A204.1 (cell line): Measurements from ENCODE around the gene CCK.
"Not testable (repeated sequence)": the region's sequence is repeated elsewhere in the genome, so short reads cannot be mapped to it uniquely, and the experiment has no call there.

ENCODE experiments used
- FAIRE-seq: peaks from 2 replicates; lab custom pipeline; 2012; peaks lifted over from hg19 to GRCh38; lab: Jason Lieb, UNC

The CCK gene, protein sequence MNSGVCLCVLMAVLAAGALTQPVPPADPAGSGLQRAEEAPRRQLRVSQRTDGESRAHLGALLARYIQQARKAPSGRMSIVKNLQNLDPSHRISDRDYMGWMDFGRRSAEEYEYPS

DNA sequence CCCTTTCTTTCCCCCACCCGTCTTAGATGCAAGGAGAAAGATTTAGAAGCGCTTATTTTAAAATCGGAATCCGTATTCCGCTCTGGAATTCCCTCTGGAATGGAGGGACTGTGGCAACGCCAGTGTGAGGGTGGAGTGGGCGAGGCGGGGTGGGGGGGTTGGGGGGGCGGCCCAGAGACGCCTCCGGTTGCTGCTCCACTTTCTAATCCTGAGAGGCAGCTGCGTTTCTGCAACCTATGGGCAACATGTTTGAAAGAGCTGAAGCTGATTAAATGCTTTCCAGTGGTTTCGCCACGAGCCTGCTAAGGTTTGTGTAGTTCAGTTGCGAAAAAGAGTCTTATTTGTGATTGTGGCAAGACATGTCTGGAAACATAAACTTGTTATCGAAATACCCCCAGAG lies at the start of gene CCK:
Gene CCK, minus strand, starts transcription at position 101 of the 400 bp plus-strand sequence. CDS start 2,555 bp downstream, outside the sequence.
- no peak for FAIRE-seq

DNA sequence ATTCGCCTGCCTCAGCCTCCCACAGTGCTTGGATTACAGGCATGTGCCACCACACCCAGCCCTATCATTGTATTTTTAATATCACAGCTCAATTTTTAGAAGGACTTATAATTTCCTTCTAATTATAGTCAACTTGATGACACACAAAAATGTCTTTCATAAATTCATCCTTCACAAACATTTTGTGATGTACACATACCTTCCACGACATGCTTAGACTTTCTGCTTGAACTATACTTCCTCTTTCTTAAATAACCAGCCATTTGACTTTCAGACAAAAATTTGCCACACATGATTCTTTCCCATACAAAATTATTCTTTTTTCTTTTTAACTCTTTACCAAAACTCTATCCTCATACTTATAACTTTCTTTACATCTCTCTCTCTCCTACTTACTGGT lies 48.4 kb upstream of the CCK start:
- FAIRE-seq: no peak

DNA sequence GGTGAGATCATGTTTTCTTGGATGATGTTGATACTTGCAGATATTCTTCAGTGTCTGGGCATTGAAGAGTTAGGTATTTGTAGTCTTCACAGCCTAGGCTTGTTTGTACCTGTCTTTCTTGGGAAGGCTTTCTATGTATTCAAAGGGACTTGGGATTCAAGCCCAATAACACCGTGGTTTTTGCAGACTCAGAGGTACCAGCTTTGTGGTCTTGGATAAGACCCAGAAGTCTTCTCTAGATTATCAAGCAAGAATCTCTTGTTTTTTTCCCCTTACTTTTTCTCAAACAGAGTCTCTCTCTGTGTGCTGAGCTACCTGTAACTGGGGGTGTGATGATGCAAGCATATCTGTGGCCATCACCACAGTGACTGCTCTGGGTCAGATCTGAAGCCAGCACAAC lies 42.7 kb upstream of the CCK start:
- FAIRE-seq: no peak

DNA sequence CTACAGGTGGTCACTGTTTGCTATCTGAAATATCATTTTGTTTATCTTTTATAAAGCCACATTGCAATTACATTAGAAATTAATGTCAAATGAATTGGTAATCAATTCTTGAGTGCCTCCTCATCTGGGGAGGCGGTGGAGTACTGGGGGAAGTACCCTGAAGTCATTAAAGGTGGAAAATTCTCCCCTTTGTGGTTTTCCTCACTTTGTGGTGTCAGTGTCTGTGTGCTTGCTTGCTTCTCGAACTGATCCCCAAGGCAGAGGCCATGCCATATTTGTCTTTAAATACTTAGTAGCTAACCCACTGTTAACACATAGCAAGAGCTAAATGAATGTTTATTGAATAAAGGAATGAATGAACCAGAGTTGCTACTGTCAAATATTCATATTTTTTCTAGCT lies 40.5 kb upstream of the CCK start:
- no peak for FAIRE-seq

DNA sequence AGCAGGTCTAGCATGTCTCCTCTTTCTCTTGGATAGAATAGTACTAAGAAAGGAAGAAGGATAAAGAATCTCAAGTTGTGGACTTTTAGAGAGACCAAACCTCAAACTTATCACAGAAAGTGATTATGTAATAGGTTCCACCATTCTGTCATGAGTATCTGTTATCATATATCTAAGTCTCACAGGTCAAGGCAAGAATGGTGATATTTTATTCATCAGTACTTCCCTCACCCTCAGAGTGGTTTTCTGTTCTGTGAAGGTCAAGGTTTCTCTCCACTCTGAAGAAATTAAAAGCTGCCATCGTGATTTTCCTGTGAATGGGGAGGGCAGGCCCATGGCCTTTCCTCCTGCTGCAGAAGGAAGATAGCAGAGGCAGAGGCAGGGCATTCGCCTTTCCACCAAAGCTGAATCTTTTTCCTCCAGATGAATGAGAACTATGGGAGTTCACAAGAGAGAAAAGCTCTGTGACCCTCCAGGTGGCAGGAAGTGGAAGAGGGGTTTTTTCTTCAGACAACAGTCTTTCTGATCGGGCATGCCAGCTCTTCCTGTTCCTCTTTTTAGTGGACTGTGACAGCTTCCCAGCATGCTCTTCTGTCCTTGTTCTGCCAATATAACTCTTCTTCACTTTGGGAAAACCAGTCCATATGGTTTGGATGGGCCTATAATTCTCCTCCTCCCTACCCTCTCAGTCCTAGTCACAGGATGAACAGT lies 37.1 kb upstream of the CCK start:
- FAIRE-seq: no peak

DNA sequence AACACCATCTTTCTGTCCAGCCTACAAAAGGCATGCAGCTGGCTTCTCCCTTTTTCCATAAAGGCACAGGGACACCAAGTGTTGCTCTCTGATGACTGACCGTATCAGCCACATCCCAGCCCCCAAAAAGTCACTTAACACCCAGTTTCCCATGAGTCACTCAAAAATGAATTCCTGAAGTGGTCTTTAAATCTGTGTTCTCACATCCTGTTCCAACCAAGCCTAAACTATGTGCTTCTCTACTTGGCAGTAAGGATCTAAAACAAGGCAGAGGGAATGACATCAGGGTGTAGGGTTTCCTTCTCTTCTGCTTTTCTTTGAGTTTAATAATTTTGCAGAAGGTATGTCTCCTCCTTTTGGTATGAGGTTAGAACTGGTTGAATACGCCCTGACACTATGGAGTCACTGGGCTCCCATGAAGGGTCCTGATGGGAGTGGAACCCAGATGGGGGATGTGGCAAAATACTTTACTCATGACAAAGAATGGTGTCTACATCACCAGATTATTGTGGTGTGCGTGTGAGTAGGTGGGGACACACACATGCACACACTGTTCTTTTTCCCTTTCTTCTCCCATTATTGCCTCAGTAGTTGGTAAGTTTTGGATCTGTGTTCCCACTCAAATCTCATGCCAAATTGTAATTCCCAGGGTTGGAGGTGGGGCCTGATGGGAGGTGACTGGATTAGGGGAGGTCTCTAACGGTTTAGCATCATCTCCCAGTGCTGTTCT lies 35.6 kb upstream of the CCK start:
- no peak for FAIRE-seq

DNA sequence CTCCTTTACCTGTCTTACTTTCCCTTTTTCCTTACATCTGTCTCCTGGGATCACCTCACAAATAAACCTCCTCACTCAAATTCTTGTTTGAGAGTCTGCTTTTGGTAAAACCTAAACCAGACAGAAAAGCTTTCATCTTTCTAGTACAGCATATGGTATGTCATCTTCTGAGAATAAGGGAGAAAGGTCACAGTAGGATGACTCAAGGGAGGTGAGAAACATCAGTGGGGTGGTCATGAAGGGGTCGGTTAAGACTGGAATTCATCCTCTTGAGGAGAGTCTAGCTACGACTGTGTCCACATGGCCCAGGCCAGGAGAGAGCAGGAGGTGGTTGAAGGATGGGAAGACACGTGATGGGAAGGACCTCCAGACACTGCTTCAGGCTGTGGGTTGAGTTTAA lies 34.8 kb upstream of the CCK start:
- FAIRE-seq: no peak

DNA sequence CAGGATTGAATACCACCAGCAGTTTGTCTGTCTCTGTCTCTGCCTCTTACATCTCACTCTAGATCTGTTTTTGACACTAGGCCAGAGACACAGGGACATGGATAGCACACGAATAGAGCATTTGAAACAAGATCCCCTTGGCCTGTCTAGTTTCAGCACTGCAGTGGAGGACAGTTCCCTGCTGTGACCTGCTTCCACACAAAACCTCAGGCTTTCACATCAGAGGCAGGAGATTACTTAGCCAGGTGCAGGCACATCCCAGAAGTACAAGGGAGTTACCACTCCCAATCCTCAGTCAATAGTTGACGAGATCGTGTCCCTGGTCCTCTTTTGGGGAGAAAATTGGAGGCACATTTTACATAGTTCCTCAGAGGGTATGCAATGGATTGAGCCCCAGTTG lies 34.0 kb upstream of the CCK start:
- FAIRE-seq: no peak

DNA sequence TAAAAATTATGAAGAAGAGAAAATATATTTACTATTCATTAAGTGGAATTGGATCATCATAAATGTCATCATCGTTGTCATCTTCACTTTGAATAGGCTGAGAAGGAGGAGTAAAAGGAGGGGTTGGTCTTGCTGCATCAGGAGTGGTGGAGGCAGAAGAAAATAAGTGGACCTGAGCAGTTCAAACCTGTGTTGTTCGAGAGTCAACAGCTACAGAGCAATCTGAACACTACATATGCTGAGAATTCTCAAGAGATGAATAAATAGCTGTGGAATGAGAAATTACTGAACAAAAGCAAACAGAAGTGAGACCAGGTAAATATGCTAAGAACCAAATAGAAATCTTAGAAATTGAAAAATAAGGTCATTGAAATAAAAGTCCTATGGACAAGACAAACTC lies 32.3 kb upstream of the CCK start:
- no peak for FAIRE-seq

DNA sequence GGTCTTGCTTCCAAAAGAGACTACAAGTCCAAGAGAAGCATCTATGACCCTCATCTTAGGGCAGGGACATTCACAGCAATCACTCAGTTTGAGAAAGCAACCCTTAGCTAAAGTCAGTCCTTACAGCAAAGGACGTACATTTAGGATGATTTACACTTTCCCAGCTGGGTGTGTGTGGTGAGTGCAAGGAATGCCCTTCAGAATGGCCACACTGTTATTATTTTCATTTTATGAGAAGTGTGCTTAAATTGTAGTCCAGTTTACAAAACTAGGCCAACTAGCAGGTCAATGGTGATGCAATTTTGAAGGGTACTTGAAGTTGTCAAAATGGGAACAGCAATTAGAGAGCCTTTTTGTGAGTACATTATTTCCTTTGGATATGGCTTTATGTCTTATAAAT lies 26.0 kb upstream of the CCK start:
- no peak for FAIRE-seq

DNA sequence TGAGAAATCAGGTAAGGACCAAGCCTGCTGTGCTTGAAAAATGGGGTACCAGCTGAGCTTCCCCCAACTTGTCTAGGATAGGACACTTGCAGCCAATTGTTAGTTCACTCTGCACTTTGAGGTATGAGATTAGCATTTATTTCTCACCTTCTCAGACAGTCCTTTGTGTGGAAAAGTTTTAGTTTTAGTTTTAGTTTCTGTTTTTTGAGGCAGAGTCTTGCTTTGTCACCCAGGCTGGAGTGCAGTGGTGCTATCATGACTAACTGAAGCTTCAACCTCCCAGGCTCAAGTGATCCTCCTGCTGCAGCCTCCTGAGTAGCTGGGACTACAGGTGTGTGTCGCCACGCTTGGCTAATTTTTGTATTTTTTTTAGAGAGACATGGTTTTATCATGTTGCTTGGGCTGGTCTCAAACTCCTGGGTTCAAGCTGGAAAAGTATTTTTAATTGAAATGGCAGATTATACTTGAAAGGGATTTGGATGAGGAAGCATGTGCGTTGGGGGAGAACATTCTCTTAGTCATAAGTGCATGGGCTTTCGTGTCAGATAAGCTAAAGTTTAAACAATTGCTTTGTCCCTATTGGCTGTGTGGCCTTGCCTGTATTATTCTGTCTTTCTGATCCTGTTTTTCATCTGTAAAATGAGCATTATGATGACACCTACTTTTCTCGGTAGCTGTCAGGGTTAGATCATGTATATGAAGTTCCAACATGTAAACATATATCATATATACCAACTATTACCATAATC lies 25.2 kb upstream of the CCK start:
- no peak for FAIRE-seq

DNA sequence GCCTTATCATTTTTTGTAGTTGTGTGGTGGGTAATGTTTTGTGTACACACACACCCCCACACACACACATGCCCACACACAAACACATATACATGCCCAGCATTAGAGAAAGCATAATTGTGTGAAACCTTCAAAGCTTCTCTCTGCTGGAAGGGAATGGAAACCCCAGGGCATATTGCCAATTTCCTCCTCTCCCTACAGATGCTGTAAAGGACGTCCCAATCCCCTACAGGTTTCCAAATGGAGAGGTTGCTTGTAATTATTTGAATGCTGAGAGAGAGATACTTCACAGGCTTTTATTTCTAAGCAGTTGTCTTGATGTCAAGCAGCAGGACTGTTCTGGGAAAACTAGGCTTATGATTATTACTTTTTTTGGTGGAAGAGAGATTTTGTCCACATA lies 23.0 kb upstream of the CCK start:
- no peak for FAIRE-seq

DNA sequence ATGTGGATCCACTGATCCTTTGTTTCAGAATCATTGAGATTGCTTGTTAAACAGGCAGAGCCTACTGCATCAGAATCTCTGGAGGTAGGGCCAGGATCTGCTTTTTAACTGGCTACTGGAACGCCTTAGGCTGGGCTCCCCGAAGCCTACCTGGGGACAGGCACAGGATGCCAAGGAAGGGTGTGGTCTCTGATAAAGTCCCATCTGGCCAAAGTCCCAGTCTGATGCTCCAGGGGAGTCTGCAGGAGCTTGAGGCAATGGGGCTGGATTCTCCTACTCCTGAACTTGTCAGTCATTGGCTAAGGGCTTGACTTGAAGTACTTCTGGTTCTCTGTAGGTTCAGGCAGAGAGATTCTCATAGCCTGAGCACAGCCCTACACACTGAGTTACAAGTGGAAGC lies 22.4 kb upstream of the CCK start:
- FAIRE-seq: no peak

DNA sequence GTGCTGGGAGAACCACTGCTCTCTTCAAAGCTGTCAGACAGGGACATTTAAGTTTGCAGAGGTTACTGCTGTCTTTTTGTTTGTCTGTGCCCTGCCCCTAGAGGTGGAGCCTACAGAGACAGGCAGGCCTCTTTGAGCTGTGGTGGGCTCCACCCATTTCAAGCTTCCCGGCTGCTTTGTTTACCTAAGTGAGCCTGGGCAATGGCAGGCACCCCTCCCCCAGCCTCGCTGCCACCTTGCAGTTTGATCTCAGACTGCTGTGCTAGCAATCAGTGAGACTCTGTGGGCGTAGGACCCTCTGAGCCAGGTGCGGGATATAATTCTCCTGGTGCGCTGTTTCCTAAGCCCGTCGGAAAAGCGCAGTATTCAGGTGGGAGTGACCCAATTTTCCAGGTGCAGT lies 21.4 kb upstream of the CCK start:
- FAIRE-seq: not testable (repeated sequence)

DNA sequence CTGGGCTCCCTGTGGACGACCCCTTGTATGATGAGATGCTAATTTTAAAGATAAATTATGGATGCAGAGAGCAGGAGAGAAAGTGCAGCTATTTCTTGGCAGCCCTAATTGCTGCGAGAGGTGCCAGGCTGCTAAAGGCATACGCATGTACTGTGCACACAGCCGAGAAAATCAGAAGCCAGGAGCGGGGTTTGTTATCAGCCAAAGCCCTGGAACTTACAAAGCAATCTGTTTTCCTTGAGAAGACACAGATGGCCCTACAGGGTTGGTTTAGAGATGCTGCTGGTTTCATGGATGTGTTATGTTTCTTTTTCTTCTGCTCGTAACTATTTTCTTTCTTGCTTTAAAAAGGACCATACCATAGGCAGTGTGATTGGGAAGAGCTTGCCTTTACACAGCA lies 11.7 kb upstream of the CCK start:
- no peak for FAIRE-seq

DNA sequence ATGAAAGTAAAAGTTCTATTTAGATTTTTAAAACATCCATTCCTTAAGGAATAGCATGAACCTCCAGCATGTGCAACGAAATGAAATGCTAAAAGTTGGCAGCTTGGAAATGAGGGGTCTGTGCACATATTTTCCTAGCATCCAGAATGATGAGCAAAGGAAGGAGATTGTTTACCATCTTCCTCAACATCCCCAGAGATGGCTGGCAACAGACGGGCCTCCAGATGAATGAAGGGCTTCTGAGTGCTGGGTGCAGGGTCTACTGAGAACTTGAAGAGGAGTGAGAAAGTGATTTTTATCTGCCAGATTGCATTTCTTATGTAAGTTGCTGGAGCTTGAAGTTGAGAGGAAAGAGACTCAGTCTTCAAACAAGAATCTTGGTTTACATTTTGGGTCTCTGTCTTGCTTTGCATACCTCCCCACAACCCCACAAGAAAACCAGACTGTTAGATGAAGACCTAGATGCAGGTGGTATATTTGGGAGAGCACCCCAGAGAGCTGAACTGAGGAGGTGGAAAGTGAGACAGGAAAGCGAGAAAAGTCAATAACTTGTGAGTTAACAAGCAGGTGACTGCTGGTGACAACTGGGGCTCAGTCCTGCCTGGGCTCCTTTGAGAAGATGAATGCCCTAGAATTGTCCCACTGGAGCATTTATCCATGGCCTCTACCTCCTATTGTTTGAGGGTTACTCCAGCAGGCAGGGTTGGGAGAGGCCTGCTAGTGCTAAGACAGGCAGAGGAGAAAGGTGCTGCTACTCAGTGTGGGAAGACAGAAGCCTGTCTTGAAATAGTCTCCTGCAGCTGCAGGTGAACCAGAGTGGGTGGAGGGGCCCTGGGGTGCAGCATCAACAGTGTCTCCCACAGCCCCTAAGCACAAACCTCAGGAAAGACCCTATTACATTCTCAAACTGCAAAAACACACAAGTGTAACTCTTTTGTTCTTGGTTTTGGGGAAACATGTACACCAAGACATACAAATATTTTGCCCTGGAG lies 10.5 kb upstream of the CCK start:
- FAIRE-seq: no peak

DNA sequence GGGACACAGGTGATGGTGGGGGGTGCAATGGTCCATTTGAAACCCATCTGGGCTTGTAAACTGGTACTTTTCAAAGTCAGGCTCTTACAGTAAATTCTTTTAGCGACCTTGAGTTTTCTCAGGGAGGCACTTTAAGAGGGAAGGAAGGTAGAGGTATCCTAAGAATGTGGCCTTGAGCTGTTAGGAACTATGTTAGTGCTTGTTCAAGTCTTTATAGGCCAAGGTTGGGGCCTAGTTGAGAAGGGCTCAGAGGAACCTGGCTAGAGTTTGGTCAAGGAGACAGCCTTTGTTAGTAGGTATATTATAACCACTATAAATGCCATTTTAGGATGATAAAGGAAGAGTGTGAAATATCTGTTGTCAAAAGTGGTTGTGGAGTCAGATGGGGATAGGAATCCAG lies 9.2 kb upstream of the CCK start:
- no peak for FAIRE-seq

DNA sequence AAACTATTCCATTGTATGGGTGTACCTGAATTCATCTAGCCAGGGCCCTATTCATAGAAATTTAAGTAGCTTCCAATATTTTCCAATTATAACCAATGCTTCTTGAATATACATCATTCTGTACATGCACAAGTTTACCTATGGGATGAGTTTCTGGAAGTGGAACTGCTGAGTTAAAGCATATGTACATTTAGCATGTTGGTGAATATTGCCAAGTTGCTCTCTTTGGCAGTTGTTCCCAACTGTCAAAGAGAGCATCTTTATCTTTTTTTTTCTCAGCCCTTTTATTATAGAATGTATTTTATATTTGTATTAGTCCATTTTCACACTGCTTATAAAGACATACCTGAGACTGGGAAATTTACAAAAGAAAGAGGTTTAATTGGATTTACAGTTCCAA lies 8.3 kb upstream of the CCK start:
- no peak for FAIRE-seq

DNA sequence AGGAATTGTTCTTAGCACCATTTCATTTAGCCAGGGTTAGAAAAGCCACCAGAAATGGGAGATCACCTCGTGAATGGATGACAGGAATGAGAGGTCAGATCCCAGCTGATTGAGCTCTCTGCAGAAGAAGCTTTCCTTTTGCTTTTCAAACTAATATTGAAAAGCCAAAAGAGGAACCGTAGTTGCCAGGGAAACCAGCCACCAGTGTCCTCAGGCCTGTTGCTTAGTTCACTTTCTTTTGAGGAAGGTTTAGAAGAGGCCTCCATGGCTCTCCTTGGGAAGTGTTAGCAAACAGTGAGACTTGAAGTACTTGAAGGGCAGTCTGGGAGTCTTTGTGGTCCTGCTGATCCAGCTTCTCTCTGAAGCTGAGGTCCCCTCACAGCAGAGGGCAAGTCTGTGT lies 7.4 kb upstream of the CCK start:
- no peak for FAIRE-seq

DNA sequence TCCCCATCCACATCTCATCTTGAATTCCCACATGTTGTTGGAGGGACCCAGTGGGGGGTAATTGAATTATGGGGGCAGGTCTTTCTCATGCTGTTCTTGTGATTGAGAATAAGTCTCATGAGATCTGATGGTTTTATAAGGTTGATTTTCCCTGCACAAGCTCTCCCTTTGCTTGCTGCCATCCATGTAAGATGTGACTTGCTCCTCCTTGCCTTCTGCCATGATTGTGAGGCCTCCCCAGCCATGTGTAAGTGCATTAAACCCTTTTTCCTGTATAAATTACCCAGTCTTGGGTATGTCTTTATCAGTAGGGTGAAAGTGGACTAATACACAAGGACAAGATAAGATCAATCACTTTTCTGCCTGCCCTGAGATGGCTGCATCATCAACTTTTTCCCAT lies 5.8 kb upstream of the CCK start:
- no peak for FAIRE-seq

DNA sequence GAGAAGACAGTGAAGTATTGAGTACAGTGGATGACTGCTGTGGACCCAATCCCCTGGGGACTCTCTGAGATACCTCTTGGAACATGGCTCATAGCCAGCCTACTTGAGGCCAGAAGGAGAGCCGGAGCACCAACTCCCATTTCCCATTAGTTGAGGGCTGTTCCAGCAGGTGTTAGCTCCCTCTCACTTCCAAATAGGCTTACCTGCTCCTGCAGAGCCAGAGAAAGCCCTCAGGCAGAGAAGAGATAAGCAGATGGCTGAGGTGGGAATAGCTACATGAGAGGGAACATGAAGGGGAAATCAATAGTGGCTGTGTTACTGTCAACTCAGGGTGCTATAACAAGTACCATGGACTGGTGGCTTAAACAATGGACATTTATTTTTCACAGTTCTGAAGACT lies 4.6 kb upstream of the CCK start:
- FAIRE-seq: no peak

DNA sequence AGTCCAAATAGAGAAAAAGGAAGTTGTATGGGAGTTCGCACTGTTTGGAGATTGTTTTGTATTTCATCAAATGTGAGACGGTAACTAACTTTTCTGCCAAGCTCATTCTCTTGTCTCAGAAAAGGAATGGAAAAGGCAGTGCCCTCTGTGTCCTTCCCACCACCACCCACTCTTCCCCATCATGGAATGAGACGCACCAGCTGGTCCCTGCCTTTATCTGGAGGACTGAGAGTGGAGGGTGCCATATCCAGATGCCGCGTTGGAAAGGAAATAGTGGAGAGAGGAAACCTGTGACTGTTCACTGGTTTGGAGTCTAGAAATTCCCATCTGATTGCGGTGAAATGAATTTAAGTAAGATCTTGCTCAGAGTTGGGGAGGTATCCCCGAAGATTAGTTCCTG lies 3.7 kb upstream of the CCK start:
- no peak for FAIRE-seq
